Measurements from ENCODE around the gene SPTA1.
"Not testable (repeated sequence)": the region's sequence is repeated elsewhere in the genome, so short reads cannot be mapped to it uniquely, and the experiment has no call there.

The SPTA1 gene

GRCh38 chr1:158686111-158687009, at the start of gene SPTA1:
SPTA1 (minus strand) TSS chr1:158686715; CDS start chr1:158686517, 198 bp downstream.
- DNase-seq, result no peak

- DNase-seq, result no peak
Measured at GRCh38 chr1:158735848-158736247, 49.3 kb upstream of the SPTA1 start.

- DNase-seq, result no peak
Measured at GRCh38 chr1:158732524-158732923, 46.0 kb upstream of the SPTA1 start.

GRCh38 chr1:158731707-158732106, 45.2 kb upstream of the SPTA1 start:
- no peak for DNase-seq

- DNase-seq, result no peak
Measured at GRCh38 chr1:158730453-158730852, 43.9 kb upstream of the SPTA1 start.

GRCh38 chr1:158728510-158729225, 42.2 kb upstream of the SPTA1 start:
- DNase-seq, result no peak

GRCh38 chr1:158724442-158724841, 37.9 kb upstream of the SPTA1 start:
- no peak for DNase-seq

GRCh38 chr1:158720620-158721019, 34.1 kb upstream of the SPTA1 start, which contains the start of gene OR6K3:
OR6K3 (minus strand) TSS chr1:158720720; CDS start chr1:158718115, 2,605 bp downstream.
- DNase-seq, result no peak

GRCh38 chr1:158719664-158720063, 33.1 kb upstream of the SPTA1 start:
- no peak for DNase-seq

- DNase-seq, result no peak
Measured at GRCh38 chr1:158717344-158717743, 30.8 kb upstream of the SPTA1 start.

GRCh38 chr1:158716335-158716734, 29.8 kb upstream of the SPTA1 start:
- DNase-seq, result no peak

- no peak for DNase-seq
Measured at GRCh38 chr1:158714754-158715153, 28.2 kb upstream of the SPTA1 start.

- DNase-seq, result no peak
Measured at GRCh38 chr1:158711098-158711497, 24.6 kb upstream of the SPTA1 start.

GRCh38 chr1:158706096-158706495, 19.6 kb upstream of the SPTA1 start:
- DNase-seq, result no peak

GRCh38 chr1:158700552-158700951, 14.0 kb upstream of the SPTA1 start, which contains the start of gene OR6K2:
OR6K2 (minus strand) TSS chr1:158700652; CDS start chr1:158700652, 0 bp downstream.
- DNase-seq, result no peak

- DNase-seq, result no peak
Measured at GRCh38 chr1:158694596-158694995, 8.1 kb upstream of the SPTA1 start.

- no peak for DNase-seq
Measured at GRCh38 chr1:158692356-158692755, 5.8 kb upstream of the SPTA1 start.

- no peak for DNase-seq
Measured at GRCh38 chr1:158691907-158692306, 5.4 kb upstream of the SPTA1 start.

- DNase-seq, result not testable (repeated sequence)
Measured at GRCh38 chr1:158691149-158691548, 4.6 kb upstream of the SPTA1 start.

- DNase-seq, result no peak
Measured at GRCh38 chr1:158689875-158690274, 3.4 kb upstream of the SPTA1 start.

- no peak for DNase-seq
Measured at GRCh38 chr1:158689110-158689509, 2.6 kb upstream of the SPTA1 start.

- not testable (repeated sequence) for DNase-seq
Measured at GRCh38 chr1:158688343-158688742, 1.8 kb upstream of the SPTA1 start.

- DNase-seq, result no peak
Measured at GRCh38 chr1:158687037-158687436, 522 bp upstream of the SPTA1 start.

GRCh38 chr1:158685085-158685484, 1.4 kb downstream of the SPTA1 start:
- DNase-seq, result no peak
